Pulmonary artery endothelial cell (primary cell): ENCODE results near the gene NIT1. TPM values are rescaled to one million over a fixed set of nuclear protein-coding genes. Genes with fewer than 3 reads are reported as not detected.

Experiments
- total RNA-seq: library from RNA; depleted of rRNA; stranded (reverse); fragments of >200 nt; gene quantifications from 2 replicates; pipeline ENCODE4 v1.2.3, GENCODE V29; 2014

Gene NIT1
- total RNA-seq, 1 donor from 2014 or later, result 11.3 TPM

Other genes starting within 250 kb of the NIT1 start
- 0.32 TPM in 1 of 2 replicates, not detected in the other for gene ITLN1, start 232.9 kb upstream of the NIT1 start, total RNA-seq
- not detected in 2 replicates for gene ITLN2, start 163.3 kb upstream of the NIT1 start, total RNA-seq
- 242 and 246 TPM in 2 replicates for gene F11R, start 97.0 kb upstream of the NIT1 start, total RNA-seq
- gene TSTD1, start 79.1 kb upstream of the NIT1 start, total RNA-seq, result 19.1 and 44.2 TPM in 2 replicates
- gene USF1, start 72.1 kb upstream of the NIT1 start, total RNA-seq, result 95.7 and 127 TPM in 2 replicates
- 0.04 TPM in 1 of 2 replicates, not detected in the other for gene ARHGAP30, start 48.2 kb upstream of the NIT1 start, total RNA-seq
- gene NECTIN4, start 28.5 kb upstream of the NIT1 start, total RNA-seq, result 0.14 and 0.53 TPM in 2 replicates
- 0.60 and 0.86 TPM in 2 replicates for gene KLHDC9, start 19.7 kb upstream of the NIT1 start, total RNA-seq
- gene PFDN2, start 68 bp upstream of the NIT1 start, total RNA-seq, result 56.3 and 93.2 TPM in 2 replicates
- 38.8 and 56.2 TPM in 2 replicates for gene DEDD, start 14.6 kb downstream of the NIT1 start, total RNA-seq
- 124 and 130 TPM in 2 replicates for gene UFC1, start 35.9 kb downstream of the NIT1 start, total RNA-seq
- 4.6 and 8.3 TPM in 2 replicates for gene USP21, start 41.4 kb downstream of the NIT1 start, total RNA-seq
- 16.0 and 19.1 TPM in 2 replicates for gene PPOX, start 48.3 kb downstream of the NIT1 start, total RNA-seq
- 24.7 and 25.9 TPM in 2 replicates for gene B4GALT3, start 59.4 kb downstream of the NIT1 start, total RNA-seq
- 26.8 and 43.7 TPM in 2 replicates for gene ADAMTS4, start 80.9 kb downstream of the NIT1 start, total RNA-seq
- 200 and 232 TPM in 2 replicates for gene NDUFS2, start 84.3 kb downstream of the NIT1 start, total RNA-seq
- gene FCER1G, start 97.2 kb downstream of the NIT1 start, total RNA-seq, result 0.26 and 0.49 TPM in 2 replicates
- not detected in 2 replicates for gene APOA2, start 105.5 kb downstream of the NIT1 start, total RNA-seq
- 20.4 and 29.7 TPM in 2 replicates for gene TOMM40L, start 108.0 kb downstream of the NIT1 start, total RNA-seq
- gene NR1I3, start 120.1 kb downstream of the NIT1 start, total RNA-seq, result not detected in 2 replicates
- not detected in 2 replicates for gene PCP4L1, start 140.6 kb downstream of the NIT1 start, total RNA-seq
- 0.95 and 0.99 TPM in 2 replicates for gene MPZ, start 191.9 kb downstream of the NIT1 start, total RNA-seq
- 31.2 and 36.0 TPM in 2 replicates for gene SDHC, start 196.3 kb downstream of the NIT1 start, total RNA-seq
- not detected in 2 replicates for gene CFAP126, start 249.8 kb downstream of the NIT1 start, total RNA-seq